GM19467 (cell line): ENCODE data around the gene POLR1G.
A peak's percentile ranks its signal among the peaks of the same experiment; 100 is the strongest.
"Not testable (repeated sequence)": the region's sequence is repeated elsewhere in the genome, so short reads cannot be mapped to it uniquely, and the experiment has no call there.

Experiments
- ATAC-seq: cut with Tn5 transposase; IDR thresholded peaks from one replicate; pipeline ENCODE4 v1.9.1; 2021; ENCODE audit warnings: mild to moderate bottlenecking, moderate library complexity; ENCODE audit not compliant: unreplicated experiment

Gene POLR1G

GRCh38 chr19:45419895-45420294 lies 13.5 kb downstream of the POLR1G start:
- ATAC-seq: no peak

- ATAC-seq: no peak
These were observed 13.9 kb downstream of the POLR1G start for GRCh38 chr19:45420356-45420755.

- no peak for ATAC-seq
These were observed 14.4 kb downstream of the POLR1G start for GRCh38 chr19:45420871-45421270.

- ATAC-seq: no peak
These were observed 15.6 kb downstream of the POLR1G start for GRCh38 chr19:45421947-45422498.

- ATAC-seq: no peak
These were observed 16.7 kb downstream of the POLR1G start for GRCh38 chr19:45423033-45423588.

- ATAC-seq: peak; percentile 58
These were observed 17.2 kb downstream of the POLR1G start, which contains the start of gene ERCC1 for GRCh38 chr19:45423589-45424190. Gene ERCC1 (minus strand): TSS chr19:45423917. CDS start chr19:45423374, 543 bp downstream.

GRCh38 chr19:45424191-45425058 lies 18.0 kb downstream of the POLR1G start:
- ATAC-seq: no peak

GRCh38 chr19:45428384-45429231 lies 22.2 kb downstream of the POLR1G start:
- no peak for ATAC-seq

DNA sequence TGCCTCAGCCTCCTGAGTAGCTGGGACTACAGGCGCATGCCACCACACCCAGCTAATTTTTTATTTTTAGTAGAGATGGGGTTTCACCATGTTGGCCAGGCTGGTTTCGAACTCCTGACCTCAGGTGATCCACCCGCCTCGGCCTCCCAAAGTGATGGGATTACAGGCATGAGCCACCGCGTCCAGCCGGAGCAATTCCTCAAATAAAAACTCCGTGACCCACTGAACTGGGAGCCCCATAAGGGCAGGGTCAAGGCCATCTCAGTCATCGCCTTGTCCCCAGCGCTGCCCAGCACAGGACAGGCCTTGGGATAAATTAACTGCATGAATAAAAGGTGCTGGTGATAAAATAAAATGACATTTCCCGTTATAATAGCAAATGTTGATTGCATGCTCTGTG lies 23.5 kb downstream of the POLR1G start:
- ATAC-seq: not testable (repeated sequence)

DNA sequence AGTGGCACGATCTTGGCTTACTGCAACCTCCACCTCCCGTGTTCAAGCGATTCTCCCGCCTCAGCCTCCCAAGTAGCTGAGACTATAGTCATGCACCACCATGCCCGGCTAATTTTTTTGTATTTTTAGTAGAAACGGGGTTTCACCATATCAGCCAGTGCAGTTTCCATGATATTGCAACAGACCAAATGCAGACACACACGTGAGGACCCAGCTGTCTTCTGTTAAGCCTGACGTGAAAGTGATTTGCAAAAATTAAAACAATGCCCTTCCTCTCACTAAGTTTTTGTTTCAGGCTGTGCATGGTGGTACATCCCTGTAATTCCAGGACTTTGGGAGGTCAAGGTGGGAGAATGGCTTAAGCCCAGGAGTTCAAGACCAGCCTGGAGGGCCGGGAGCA lies 24.6 kb downstream of the POLR1G start:
- ATAC-seq: not testable (repeated sequence)

DNA sequence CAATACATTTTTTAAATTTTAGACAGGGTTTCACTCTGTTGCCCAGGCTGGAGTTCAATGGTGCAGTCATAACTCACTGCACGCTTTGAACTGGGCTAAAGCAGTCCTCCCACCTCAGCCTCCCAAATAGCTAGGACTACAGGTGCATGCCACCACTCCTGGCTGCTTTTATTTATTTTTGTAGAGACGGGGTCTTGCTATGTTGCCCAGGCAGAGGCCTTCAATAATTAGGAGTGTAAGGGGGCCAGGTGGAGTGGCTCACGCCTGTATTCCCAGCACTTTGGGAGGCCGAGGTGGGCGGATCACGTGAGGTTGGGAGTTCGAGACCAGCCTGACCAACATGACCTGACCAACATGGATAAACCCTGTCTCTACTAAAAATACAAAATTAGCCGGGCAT lies 26.1 kb downstream of the POLR1G start:
- ATAC-seq: not testable (repeated sequence)

DNA sequence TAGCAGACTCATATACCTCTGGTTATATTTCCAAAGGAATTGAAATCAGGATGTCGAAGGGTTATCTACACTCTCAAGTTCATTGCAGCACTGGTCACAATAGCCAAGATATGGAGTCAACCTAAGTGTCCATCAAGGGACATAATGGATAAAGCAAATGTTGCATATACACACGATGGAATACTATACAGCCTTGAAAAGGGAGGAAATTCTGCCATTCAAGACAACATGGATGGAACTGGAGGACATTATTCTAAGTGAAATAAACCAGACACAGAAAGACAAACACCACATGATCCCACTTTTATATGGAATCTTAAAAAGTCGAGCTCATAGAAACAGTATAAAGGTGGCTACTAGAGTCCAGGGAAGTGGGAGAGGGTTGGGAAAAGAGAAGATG lies 30.9 kb downstream of the POLR1G start:
- no peak for ATAC-seq

DNA sequence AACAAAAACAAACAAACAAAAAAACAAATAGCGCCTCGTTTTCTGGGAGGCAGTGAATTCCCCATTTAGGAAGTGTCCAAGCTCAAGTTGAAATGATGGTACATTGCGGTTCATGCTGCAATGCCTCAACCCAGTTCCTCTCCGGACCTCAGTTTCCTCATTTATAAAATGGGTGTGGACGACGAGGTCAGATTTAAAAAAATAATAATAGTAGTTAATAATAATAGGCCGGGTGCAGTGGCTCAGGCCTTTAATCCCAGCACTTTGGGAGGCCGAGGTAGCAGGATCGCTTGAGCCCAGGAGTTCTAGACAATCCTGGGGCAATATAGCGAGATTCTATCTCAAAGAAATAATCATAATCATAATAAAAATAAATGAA lies 32.7 kb downstream of the POLR1G start:
- ATAC-seq: no peak

DNA sequence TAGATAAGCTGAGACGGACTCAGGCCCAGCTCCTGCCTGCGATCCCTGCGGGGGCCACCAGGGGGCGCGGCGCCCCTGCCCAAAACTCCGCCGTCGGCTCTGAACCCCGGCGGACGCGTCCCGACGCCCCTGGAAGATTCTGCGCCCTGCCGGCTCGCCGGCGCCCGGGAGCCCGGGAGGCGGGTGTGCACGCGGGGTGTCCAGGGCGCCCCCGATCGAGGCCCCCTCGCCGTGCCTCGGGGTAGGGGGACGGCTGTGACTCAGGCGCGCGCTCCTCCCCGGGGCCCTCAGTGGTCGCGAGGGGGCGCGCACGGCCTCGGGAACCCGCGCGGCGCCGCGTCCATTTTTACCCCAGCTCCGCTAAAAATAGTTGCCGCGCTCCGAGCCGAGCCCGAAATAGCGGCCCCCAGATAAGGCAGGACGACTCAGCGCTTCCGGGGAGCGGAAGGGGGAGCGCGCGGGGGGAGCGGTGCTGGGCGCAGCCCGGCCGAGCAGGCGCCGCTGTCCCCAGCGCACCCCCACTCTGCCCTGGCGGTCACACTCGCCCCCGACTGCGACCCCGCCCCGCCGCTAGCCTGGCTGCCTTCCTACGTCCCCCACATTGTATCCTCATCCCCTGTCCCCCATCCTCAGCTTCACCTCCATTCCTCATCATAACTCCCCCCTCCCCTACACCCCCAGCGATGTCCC lies 33.3 kb downstream of the POLR1G start:
- ATAC-seq: peak; percentile 44

DNA sequence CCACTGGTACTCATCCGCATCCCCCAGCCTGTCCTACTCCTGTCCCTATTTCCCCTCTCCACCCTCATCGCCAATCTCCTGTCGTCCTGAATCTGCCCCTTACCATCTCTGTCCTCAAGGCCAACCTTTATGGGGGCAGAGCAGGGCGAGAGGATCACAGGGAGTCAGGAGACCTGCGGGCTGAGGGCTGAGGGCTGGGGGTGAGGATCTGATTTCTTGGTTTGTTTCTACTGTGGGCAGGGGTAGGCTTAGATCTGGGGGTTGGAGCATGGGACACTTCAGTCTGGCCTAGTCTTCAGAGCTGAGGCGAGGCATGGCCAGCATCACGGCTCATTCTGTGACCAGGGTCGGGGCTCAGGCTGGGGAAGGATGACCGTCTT lies 33.8 kb downstream of the POLR1G start:
- ATAC-seq: no peak

DNA sequence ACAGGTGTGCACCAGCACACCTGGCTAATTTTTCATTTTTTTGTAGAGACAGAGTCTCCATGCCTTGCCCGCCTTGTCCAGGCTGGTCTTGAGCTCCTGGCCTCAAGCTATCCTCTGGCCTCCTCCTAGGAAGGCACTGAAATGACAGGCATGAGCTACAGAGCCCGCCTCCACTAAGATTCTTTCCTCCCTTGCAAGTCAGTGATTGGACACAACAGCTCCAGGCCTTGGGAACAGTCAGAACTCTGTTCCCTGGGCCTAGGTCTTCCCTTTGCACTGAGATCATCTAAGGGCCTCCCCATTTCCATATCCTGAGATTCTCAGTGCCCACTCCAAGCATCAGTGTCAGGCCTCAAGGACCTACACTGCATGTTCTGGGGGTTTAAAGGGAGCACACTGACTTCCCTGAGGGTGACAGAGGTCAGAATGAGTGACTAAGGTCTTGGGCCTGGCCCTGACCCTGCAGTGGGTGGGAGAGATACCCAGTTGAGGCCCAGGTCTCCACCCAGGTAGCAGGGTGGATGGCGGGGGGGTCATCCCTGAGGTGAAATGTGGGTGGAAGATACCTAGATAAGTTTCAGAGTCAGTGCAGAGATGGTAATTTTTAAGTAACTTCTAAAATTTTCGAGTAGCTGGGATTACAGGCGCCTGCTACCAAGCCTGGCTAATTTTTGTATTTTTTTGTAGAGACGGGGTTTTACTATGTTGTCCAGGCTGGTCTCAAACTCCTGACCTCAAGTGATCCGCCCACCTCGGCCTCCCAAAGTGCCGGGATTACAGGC lies 34.6 kb downstream of the POLR1G start:
- no peak for ATAC-seq

DNA sequence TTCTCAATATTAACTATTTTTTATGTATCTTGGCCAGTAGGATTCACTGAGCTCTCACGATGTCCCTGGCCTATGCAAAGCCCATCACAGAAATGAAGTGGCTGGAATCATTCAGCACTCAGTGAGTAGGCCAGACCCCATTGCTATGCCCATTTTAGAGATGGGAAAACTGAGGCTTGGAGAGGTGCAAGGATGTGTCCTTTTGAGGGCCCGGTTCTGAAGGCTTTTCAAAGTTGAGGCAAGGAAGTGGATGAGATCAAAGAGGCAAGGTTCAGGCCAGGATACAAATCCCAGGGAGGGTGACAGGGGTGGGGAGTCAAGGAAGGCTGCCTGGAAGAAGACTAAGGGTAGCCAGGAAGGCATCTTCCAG lies 35.9 kb downstream of the POLR1G start:
- ATAC-seq: no peak

DNA sequence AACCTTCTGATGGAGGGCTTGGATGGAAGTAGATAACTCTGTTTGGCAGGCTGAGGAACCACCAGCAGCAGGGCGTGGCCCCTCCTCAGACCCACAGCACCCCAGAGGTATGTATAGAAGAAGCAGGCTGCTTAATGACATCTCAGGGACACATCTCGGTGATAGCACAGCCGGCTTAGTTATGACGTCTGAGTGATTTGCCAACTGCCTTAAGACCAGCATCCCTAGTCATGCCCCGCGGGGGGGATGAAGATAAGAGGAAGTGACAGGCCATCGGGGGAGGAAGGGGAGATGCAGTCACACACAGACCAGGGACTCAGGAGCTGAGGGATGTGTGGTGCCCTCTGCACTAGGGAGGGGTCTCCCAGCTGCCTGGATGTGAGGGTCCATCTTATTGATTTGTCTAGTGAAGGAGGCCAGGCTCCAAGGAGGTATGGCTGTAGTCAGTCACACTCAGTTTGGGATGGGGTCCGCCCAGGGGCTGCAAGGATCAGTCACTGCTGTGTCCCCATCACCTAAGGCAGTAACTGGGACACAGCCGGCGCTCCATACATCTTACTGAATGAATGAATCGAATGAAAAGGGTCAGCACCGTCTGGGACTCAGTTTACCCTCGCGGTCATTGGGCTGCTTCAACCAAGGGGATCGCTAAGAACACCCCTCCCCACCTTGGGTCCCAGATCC lies 36.5 kb downstream of the POLR1G start:
- no peak for ATAC-seq
